ENCODE measurements around the gene ZFP91.

Gene ZFP91

GRCh38 chr11:58632510-58632909, 53.6 kb downstream of the ZFP91 start:
- no peak for DNase-seq

- no peak for DNase-seq
Observed at GRCh38 chr11:58636587-58636986, 57.7 kb downstream of the ZFP91 start.

- no peak for DNase-seq
Observed at GRCh38 chr11:58637371-58637770, 58.5 kb downstream of the ZFP91 start.

GRCh38 chr11:58639103-58639502, 60.2 kb downstream of the ZFP91 start:
- DNase-seq: no peak

GRCh38 chr11:58639669-58640068, 60.8 kb downstream of the ZFP91 start:
- no peak for DNase-seq

- no peak for DNase-seq
Observed at GRCh38 chr11:58640386-58641023, 61.6 kb downstream of the ZFP91 start.

GRCh38 chr11:58641341-58641740, 62.5 kb downstream of the ZFP91 start:
- DNase-seq: no peak

GRCh38 chr11:58641803-58642581, 63.1 kb downstream of the ZFP91 start:
- DNase-seq: no peak

- no peak for DNase-seq
Observed at GRCh38 chr11:58645854-58646253, 67.0 kb downstream of the ZFP91 start.

GRCh38 chr11:58647141-58647699, 68.4 kb downstream of the ZFP91 start:
- peak in 2 of 3 experiments; percentile 27 to 61 for DNase-seq

GRCh38 chr11:58647866-58648265, 69.0 kb downstream of the ZFP91 start:
- DNase-seq: no peak

- DNase-seq: no peak
Observed at GRCh38 chr11:58649623-58650022, 70.8 kb downstream of the ZFP91 start.

- DNase-seq: no peak
Observed at GRCh38 chr11:58650496-58650895, 71.6 kb downstream of the ZFP91 start.

GRCh38 chr11:58652726-58653280, 73.9 kb downstream of the ZFP91 start:
- no peak for DNase-seq

- peak; percentile 43 to 84 (median 62) for DNase-seq
Observed at GRCh38 chr11:58654079-58654907, 75.4 kb downstream of the ZFP91 start.

- no peak for DNase-seq
Observed at GRCh38 chr11:58654908-58655296, 76.0 kb downstream of the ZFP91 start.

- DNase-seq: no peak
Observed at GRCh38 chr11:58656348-58656747, 77.5 kb downstream of the ZFP91 start.

GRCh38 chr11:58658623-58659022, 79.8 kb downstream of the ZFP91 start:
- DNase-seq: peak in 1 of 3 experiments; percentile 19

GRCh38 chr11:58659404-58659803, 80.5 kb downstream of the ZFP91 start:
- no peak for DNase-seq

GRCh38 chr11:58659910-58660570, 81.2 kb downstream of the ZFP91 start:
- DNase-seq: no peak
